ENCODE data around the gene BACE1-AS.

DNA sequence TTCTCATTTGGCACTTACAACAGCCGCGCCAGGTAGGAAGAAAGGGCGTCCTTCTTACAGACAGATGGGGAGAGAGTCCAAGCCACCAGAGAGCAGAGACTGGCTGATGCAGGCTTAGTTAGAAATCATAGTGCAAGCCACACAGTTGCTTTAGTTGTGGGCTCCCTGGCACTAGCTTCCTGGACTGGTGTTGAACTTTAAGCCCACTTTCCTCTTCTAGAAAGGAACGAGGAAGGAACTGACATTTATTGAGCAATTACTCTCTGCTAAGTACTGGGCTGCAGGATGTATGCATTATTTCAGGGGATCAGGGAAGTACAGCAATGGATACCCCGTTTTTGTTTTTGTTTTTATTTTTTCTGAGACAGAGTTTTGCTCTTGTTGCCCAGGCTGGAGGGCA, 21.9 kb downstream of the BACE1-AS start:
- TF ChIP-seq CTCF (conservative IDR thresholded peaks at IDR 0.05; ENCODE audit: low read depth, low read length): no peak
- TF ChIP-seq EZH2 (IDR thresholded peaks at IDR 0.05; ENCODE audit: low read length, unreplicated experiment): no peak
